HG03565 (cell line): ENCODE measurements around the gene RASL10A.

ENCODE experiments used
- ATAC-seq: cut with Tn5 transposase; IDR thresholded peaks from one replicate; pipeline ENCODE4 v1.9.1; 2021; ENCODE audit warnings: mild to moderate bottlenecking, moderate library complexity; ENCODE audit not compliant: unreplicated experiment

The RASL10A gene

GRCh38 chr22:29339381-29340235 is 24.1 kb upstream of the RASL10A start:
- ATAC-seq = no peak

DNA sequence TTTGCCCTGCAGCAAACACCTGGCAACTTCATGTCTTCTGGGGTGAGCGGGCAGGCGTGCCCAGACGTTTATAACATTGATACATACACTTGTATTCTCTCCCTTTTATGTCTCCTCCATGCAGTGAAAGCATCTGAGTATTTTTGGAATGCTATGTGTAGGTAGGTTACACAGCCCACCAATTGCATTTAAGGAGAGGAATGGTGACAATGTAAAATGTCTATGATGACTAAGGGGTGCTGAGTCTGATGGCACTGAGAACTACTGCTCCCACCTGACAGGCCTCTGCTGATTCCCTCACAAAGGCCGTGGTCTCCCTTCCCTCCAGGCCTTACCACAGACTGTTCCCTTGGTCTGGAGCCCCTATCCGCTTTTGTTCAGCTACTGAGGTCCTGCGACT is 22.9 kb upstream of the RASL10A start:
- no peak for ATAC-seq

DNA sequence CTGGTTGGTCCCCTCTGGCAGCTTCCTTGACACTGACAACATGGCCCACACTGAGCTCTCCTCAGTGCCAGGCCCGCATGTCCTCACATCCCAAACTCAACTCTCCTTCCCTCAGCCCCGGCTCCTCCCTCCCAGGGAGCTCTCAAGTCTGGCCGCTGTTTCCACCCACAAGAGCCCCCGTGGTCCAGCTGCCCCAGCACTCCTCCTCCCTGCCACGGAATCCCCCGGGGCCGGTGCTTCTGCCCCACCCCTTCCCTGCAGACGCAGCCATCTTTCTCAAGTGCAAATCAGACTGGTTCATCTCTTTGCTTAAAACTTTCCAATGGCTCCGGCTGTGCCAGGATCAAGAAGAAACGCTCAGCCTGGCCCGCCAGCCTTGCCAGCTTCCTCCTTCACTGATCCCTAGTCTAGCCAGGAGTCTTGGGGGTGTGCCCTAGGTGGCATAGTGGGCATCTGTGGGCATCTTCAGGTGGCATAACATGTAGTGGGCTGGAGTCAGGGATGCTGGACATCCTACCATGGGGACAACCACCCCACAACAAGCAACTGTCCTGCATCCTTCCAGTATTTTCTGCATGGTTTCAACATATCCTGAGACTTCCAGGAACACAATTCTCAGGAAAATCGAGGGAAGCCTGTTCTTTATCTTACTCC is 22.3 kb upstream of the RASL10A start:
- ATAC-seq = no peak

DNA sequence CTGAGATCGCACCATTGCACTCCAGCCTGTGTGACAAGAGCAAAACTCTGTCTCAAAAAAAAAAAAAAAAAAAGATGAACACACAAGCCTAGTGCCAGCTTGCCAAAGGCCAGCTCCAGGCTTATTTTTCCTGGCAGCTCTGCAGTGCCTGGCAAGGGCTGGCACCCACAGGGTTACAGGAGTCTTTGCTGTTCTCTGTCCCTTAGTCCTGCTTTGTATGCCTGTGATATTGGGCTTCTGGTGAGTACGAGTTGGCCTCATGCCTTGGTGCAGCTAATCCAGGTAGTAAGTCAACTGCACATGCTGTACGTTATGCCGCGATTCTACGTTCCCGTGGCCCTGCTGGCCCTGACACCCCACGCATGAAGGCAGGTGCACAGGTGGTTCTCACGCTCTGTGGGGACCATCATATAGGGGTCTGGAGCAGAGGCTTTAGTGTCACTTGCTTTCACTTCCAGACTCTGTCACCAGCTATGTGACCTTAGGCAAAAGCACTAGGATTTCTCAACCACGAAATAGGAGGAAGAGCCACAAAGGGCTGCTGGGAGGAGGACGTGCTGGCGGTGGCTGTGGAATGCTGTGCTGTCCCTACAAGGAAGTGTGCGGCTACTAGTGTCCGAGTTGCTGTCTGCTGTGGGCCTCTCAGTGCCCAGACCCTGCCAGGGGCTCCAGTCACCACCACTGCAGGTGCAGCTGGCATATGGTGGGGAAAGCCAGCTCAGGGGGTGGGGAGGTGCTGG is 21.4 kb upstream of the RASL10A start:
- no peak for ATAC-seq

GRCh38 chr22:29335656-29336055 is 20.2 kb upstream of the RASL10A start:
- ATAC-seq = no peak

GRCh38 chr22:29334696-29335344 is 19.3 kb upstream of the RASL10A start:
- ATAC-seq = no peak

GRCh38 chr22:29334148-29334547 is 18.7 kb upstream of the RASL10A start:
- ATAC-seq = no peak

DNA sequence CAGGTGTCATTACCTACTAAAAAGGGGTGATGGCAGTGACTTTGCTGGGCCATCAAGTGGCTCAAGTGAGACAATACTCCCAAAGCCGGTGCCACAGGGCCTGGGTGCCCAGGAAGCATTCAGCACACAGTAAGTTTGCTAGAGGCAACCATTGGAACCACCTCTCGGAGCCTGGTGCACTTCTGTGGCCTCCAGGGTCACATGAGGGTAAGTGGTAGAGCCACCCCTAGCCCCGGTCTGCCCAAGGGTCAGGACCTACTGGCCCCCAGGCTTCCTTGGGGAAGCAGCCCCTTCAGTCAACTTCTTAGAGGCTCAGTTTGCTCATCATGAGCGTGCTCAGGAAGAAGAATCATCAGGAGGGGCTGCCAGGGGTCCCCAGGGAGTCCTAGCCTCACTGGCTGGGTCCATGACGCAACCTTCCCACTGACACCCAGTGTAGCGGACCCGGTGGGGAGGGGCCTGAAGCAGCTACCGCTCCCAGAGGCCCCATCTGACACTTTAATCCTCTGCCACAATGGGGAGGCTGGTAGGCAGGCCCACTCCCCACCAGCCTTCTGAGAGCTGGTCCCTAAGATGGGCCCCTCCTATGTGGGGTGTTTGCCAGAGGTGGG is 17.5 kb upstream of the RASL10A start:
- ATAC-seq = no peak

GRCh38 chr22:29331658-29332300 is 16.3 kb upstream of the RASL10A start:
- ATAC-seq = no peak

DNA sequence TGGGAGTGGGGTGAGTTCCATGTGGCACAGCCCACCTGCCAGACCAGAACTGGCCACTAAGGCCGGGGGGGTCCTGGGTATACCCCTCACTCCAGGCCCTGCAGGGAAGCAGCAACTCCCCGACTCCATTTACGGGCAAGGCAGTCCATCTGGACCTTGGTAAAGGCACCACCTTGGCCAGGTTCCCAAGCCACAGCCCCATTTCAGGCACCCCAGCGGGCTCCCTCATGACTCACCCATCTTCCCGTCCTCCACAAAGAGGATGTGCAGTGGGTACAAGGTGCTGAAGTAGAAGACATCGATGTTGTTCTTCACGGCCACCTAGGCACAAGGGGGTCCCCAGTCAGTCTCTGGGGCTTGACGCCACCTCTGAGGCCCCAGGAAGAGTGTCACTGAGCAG is 15.7 kb upstream of the RASL10A start:
- ATAC-seq = no peak

DNA sequence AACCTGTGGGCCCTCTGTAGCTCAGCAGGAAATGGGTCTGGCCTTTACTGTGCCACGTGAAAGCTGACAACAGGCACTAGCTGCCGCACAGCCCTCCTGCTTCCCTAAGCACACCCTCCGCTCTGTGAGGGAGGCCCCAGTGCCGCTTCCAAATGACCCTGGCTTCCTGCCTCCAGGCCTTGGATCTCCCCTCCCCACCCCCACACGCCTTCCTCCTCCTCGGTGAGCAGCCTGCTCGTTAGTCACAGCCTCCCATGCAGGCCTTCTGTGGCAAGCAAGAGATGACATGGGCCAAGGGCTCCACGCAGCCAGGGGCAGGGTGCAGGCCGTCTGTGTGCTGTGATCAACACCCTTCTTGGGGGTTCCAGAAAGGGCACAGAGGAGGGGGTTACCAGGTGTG is 15.3 kb upstream of the RASL10A start:
- no peak for ATAC-seq

- ATAC-seq = no peak
These were observed 14.8 kb upstream of the RASL10A start for GRCh38 chr22:29330291-29330690.

DNA sequence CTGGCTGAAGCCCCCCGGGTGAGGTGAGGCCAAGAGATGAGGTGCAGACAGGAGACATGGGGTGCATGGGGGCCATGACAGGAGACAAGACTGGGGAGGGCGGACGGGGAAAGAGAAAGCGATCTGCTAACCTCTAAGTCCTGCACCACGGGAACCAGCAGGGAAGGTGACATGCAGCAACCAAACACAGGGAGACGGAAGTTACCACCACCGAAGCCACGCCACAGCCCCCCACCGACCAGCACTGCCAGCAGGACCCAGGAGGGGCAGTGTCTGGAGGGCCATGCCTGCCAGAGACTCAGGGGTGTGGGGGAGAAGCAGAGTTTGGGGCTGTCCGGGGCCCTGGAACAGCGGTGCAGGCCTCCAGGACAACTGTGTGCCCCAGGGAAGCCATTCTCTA is 14.1 kb upstream of the RASL10A start:
- no peak for ATAC-seq

GRCh38 chr22:29328566-29329500 is 13.3 kb upstream of the RASL10A start:
- ATAC-seq = no peak

DNA sequence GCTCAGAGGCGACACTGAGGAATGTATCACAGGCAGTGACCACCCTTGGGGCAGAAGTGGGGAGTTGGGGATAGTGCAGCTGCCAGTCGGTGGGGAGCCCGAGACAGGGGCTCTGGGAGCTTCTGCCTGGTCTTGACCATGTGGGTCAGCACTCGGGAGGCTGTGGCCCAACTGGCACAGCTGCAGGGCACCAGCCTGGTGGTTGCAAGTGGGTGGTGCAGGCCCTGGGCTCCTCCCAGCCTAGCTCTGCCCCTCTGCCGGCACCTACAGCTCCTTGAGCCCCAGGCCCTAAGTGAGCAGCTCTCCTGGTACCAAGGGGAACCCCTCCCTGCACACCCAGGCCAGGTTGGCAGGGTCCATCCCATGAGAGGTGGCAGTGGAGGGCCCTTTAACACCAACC is 12.6 kb upstream of the RASL10A start:
- no peak for ATAC-seq

GRCh38 chr22:29327089-29327764 is 11.7 kb upstream of the RASL10A start:
- ATAC-seq = no peak

DNA sequence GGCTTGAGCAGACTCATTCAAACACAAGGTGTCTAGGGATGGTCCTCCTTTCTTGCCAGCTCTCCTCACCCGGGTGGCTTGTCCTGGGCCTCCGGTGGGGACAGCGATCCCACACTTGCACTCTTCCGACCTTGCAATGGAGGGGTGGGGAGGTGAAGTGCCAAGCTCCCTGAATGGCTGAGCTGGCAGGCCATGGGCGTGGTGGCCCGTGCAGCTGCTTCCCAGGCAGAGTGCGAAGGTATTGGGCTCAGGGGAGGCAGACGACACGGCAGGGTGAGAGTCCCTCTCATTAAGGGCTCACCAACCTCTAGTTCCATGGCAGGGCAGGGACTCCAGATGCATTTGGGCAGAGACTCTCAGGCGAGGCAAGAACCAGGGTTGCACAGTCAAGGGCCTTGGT is 11.0 kb upstream of the RASL10A start:
- no peak for ATAC-seq

DNA sequence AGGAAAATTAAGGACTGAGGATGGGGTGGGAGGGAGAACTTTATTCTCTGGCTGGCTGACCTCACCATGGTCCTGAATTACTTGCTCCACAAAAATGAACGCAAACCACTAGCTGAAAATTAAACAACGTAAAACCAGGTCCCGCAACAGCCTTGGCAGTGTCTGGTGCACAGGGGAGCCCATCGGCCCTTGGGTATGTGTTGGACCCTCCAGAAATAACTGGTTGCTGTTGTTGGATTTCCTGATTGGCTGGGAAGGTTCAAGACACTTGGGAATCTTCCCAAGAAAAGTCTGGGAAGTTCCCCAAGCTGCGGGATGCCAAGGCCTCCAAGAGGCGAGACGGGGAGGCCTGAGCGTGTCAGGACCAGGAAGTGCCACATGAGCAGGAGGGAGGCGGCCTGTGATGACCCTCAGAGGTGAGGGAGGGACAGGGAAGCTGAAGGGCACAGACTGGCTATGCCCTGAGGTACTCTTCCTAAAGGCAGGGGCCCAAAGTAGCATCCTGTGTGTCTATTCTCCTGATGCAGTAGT is 10.4 kb upstream of the RASL10A start:
- ATAC-seq = no peak
